NCI-H2196 treated with DMSO at 0.1 percent for 48 hours (cell line): ENCODE results near the gene SIM2.
A peak's percentile ranks its signal among the peaks of the same experiment; 100 is the strongest.

ENCODE experiments used
- DNase-seq: peaks from one replicate; lab custom pipeline; 2025; ENCODE audit not compliant: unreplicated experiment; lab: John Stamatoyannopoulos, UW

The SIM2 gene

GRCh38 chr21:36759348-36760083, 60.6 kb downstream of the SIM2 start:
- no peak for DNase-seq

GRCh38 chr21:36761685-36762084, 62.8 kb downstream of the SIM2 start:
- no peak for DNase-seq

DNA sequence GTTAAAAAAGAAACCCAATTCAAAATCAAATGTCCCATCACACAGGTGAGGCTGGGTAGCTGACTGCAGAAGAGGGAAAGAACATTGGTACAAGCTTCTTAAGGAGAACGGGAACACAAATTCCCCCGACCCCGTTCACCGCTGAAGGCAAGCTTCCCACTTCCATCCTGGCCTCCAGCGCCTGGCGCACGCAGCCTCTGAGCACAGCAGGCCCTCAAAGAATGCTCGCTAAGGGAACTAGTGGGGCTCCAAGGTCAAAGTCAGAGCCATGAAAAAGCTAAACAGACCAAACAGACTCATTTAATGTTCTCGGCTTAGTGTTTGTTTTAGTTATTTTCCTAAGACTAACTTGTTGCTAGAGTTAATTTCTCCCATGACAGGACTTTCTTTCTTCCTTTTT, 63.7 kb downstream of the SIM2 start:
- no peak for DNase-seq

- no peak for DNase-seq
These were observed 64.4 kb downstream of the SIM2 start for GRCh38 chr21:36763305-36763704.

DNA sequence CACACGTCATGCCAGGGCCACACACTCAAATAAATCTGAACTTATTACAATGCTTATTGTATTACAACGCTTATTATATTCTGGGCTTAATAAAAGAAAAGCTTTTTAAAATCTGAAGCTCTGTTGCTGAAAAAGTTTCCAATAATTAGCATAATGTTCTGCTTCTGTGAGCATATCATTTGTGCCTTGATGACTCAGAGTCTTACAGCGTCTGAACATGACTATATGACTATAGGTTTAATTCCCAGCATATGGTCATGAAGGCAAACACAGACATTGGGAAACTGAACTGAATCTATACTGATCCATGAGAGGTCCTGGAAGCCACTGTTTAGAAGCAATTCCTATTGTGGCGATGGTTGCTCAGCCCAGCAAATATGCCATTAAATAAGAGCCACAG, 66.3 kb downstream of the SIM2 start:
- no peak for DNase-seq

- DNase-seq, result no peak
These were observed 67.6 kb downstream of the SIM2 start for GRCh38 chr21:36766511-36766910.

- no peak for DNase-seq
These were observed 68.2 kb downstream of the SIM2 start for GRCh38 chr21:36767096-36767495.

DNA sequence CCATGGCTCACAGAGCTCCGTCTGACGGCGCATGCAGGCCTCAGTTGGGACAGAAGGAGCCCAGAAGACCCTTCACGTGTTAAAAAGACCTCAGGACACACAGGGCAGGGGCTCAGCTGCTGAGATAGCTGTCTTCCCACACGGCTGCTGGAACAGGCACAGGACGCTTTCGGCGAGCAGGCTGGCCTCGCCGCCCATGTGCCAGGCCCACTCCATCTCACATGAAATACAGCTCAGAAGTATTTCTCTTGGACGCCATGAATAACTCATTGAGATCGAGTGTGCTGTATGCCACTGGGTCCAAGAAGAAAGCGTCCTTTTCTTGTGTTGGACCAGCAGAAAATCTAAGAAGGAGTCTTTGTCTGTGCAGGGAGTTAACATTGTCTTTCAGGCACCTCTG, 69.6 kb downstream of the SIM2 start:
- no peak for DNase-seq

DNA sequence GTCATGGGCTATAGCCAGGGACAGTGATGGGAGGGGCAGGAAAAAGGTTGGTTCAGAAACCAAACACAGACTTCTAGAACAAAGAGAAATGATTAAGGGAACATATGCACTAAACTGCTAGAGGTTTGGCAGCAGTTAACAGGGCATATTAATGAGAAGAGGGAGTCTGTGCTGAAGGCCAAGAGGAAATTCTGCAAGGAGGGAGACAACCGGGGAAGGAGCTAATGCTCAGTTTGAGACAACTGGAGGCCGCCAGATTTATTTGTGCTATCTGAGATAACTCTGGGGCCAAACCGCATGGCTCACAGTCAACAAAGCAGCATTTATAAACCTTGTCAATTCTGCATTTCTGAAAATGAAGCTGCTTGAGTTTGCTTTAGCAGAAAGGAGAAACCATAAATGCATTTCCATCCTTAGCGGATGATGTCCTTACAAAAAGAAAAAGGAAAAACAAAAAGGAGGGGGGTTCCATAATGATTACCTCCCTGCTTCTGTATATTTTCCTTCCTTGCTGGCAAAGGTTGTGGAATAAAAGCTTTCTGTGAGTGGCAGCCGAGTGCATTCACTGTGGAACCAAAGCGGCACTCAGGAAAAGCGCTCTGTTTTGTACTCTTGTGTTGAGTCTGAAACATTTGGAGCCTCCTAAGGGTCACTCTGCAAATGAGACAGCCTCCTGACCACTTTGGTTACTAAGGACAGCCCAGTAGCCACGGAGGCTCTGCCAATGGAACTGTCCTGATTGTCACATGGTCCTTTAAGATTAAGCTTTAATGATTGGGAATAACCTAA, 70.3 kb downstream of the SIM2 start:
- DNase-seq, result no peak

GRCh38 chr21:36773117-36773516, 74.2 kb downstream of the SIM2 start:
- DNase-seq, result peak; percentile 65

DNA sequence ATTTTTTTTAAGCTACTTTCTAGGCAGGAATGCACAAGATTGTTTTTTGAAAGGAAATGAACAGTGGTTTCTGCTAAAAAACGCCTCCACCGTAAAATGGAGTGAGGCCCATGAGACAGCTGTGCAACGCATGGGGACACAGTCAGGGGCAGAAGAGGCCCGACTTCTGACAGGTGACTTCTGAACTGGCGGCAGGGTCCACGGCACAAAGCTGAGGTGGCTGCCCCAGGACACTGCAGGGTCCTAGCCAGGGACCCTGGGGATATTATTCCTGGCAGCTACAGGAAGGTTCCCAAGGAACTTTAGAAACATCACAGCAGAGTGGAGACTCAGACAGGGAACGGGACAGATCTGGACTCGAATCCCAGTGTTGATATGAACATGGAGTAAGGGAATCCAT, 75.1 kb downstream of the SIM2 start:
- DNase-seq, result no peak

DNA sequence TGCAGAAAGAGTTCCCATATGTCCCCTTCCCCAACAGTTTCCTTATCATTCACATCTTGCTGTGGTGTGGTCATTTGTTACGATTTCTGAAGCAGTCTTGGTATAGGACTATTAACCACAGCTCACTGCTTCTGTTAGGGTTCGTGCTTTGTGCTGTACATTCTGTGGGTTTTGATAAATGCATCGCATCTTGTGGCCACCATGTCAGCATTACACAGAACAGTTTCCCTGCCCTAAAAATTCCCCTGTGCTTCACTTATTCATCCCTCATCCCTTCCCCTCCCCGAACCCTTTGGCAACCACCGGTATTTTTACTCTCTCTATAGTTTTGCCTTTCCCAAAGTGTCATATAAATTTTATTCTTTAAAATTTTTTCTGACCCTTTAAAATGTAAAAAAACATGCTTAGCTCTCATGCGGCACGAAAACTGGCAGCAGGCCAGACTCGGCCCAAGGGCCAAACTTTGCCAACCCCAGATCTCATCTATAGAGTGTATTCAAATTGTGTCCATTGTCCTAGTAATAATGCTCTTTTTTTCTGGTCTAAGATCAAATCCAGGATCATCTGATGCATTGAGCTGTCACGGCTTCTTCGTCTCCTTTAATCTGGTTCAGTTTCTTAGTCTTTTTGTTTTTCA, 78.2 kb downstream of the SIM2 start:
- DNase-seq, result no peak

DNA sequence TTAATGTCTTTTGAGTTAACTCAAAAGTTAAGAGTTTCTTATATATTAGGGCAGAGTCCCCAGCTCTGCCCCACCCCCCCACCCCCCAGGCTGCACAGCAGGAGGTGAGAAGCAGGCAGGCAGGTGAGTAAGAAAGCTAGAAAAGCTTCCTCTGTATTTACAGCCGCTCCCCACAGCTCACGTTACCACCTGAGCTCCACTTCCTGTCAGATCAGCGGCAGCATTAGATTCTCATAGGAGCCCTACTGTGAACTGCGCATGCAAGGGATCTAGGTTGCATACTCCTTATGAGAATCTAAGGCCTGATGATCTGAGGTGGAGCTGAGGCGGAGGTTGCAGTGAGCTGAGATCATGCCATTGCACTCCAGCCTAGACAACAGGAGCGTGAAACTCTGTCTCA, 81.9 kb downstream of the SIM2 start:
- DNase-seq, result no peak

- DNase-seq, result no peak
These were observed 84.9 kb downstream of the SIM2 start for GRCh38 chr21:36783612-36784374.

DNA sequence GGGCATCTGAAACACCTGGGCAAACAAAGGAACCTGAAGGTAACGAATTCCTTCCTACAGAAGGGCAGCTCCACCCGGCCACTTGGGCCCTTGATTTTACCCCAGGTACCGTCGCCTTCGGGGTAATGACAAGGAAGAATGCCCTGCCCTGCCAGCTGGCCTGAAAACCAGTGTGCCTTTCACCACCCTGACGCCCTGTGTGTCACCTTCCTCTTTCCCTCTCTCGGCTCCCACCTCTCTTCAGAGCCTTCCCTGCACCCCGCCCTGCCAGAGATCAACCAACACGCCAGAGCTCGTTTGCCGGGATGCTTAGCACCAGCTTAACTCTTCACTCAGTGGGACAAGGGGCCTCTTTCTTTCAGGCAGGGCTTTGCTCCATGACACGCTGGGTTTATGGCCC, 86.0 kb downstream of the SIM2 start:
- DNase-seq, result no peak

DNA sequence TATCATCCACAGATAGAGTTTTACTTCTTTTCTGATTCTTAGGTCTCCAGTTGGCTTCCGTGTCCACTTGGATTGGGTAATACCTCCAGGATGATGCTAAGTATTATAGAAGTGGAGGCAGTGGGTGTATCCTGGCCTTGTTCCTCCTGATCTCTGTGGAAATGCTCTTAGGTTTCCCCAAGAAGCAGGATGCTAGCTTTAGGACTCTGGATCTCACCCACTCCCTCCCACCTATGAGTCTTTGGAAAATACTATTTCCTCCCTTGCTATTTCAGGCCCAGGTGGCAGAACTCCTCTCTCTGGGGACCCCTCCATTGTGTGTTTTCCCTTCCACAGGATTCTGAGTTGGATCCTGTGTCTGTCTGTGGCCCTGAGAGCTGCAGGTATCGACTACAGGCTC, 86.7 kb downstream of the SIM2 start:
- no peak for DNase-seq

GRCh38 chr21:36786186-36786585, 87.3 kb downstream of the SIM2 start:
- DNase-seq, result no peak

- DNase-seq, result no peak
These were observed 89.3 kb downstream of the SIM2 start for GRCh38 chr21:36788120-36788638.

DNA sequence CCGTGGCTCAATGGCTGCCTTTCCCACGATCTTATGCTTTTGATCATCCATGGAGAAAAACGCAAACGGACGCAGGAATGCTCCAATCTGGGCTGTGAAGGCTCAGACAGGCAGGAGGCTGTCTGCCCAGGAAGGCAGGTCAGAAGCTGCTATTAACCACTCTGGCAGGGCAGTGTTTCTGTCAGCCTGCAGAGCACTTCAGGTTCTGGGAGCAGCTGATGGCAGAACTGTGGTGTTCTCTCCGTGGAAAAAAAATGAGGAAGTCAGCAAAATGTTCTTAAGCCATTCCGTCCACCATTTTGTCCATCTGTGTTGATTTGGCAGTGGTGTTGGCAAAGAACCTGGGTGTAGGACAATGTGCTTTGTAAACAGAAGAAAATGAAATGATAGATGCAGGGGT, 91.7 kb downstream of the SIM2 start:
- no peak for DNase-seq

DNA sequence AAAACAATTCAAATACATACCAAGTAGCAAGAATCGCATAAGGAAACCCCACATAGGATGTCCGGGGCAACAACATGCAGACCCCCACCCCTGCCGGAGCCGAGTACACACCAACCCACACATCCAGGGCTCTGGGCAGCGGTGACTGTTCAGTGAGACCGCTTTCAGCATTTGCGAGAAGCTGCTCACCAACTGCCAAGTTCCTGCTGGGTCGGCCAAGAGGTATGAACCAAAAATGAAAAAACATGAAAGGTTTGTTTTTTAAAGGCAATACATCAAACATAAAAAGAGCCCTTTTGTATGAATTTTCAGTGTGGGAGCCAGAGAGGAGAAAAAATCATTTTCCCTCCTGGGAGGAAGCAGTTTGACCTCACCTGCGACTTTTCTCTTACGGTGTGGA, 92.3 kb downstream of the SIM2 start:
- DNase-seq, result no peak
